Skeletal muscle tissue (tissue), 4 donors: Measurements from ENCODE around the gene FABP7. TPM values are rescaled to one million over a fixed set of nuclear protein-coding genes. Genes with fewer than 3 reads are reported as not detected.
A peak's percentile ranks its signal among the peaks of the same experiment; 100 is the strongest.

ENCODE experiments used
- H3K27ac ChIP-seq: one replicate; pipeline ENCODE4 v1.7.0; 2013; ENCODE audit warnings: mild to moderate bottlenecking, low read depth, low read length, inconsistent platforms
- H3K27me3 ChIP-seq, 3 donors: one replicate each; pipeline ENCODE4 v1.7.0; 2013; ENCODE audit warnings: low read length in 3 of 3; ENCODE audit not compliant: control insufficient read depth in 3 of 3, insufficient read depth in 3 of 3
- H3K36me3 ChIP-seq, 3 donors: one replicate each; pipeline ENCODE4 v1.7.0; 2013; ENCODE audit warnings: low read length in 3 of 3; ENCODE audit not compliant: control insufficient read depth in 3 of 3, insufficient read depth in 3 of 3
- H3K4me1 ChIP-seq, 3 donors: one replicate each; pipeline ENCODE4 v1.7.0; 2013; ENCODE audit warnings: low read length in 3 of 3, mild to moderate bottlenecking in 3 of 3; ENCODE audit not compliant: control insufficient read depth in 3 of 3, insufficient read depth in 3 of 3
- H3K4me3 ChIP-seq, 3 donors: one replicate each; pipeline ENCODE4 v1.7.0; 2013; ENCODE audit warnings: low read length in 3 of 3
- H3K9ac ChIP-seq, 3 donors: one replicate each; pipeline ENCODE4 v1.7.0; 2013; ENCODE audit warnings: low read length in 3 of 3, mild to moderate bottlenecking in 3 of 3, moderate library complexity in 2 of 3, low read depth in 1 of 3
- H3K9me3 ChIP-seq, 3 donors: one replicate each; pipeline ENCODE4 v1.7.0; 2013; ENCODE audit warnings: low read length in 3 of 3; ENCODE audit not compliant: control insufficient read depth in 3 of 3
- total RNA-seq: library from RNA; depleted of rRNA; stranded (reverse); fragments of >200 nt; gene quantifications from one replicate; pipeline ENCODE4 v1.2.3, GENCODE V29; 2014
- donor health status: Osteomylitis.

The FABP7 gene
- total RNA-seq, 1 donor from 2014 or later: not detected

GRCh38 chr6:122754191-122754731, 25.3 kb upstream of the FABP7 start:
- H3K36me3 ChIP-seq: no peaks in the 10 kb centered on the region
- peaks cover 3 to 12% (median 10%) of the 10 kb centered on the region in 3 donors for H3K4me1 ChIP-seq
- no peaks in the 10 kb centered on the region for H3K9me3 ChIP-seq
- H3K27ac ChIP-seq: no peak overlapping the region
- H3K4me3 ChIP-seq: peak overlapping the region in 1 of 3 donors; percentile 59
- peak overlapping the region; percentile 10 to 66 (median 20) for H3K9ac ChIP-seq
- no peaks in the 10 kb centered on the region for H3K27me3 ChIP-seq

GRCh38 chr6:122755901-122756300, 23.6 kb upstream of the FABP7 start:
- no peaks in the 10 kb centered on the region for H3K36me3 ChIP-seq
- H3K9ac ChIP-seq: no peak overlapping the region
- no peak overlapping the region for H3K27ac ChIP-seq
- H3K9me3 ChIP-seq: no peaks in the 10 kb centered on the region
- H3K27me3 ChIP-seq: no peaks in the 10 kb centered on the region
- peaks cover 3 to 12% (median 10%) of the 10 kb centered on the region in 3 donors for H3K4me1 ChIP-seq
- no peak overlapping the region for H3K4me3 ChIP-seq

GRCh38 chr6:122758927-122759334, 20.6 kb upstream of the FABP7 start:
- Histone ChIP-seq H3K27ac (no peak overlapping the region), H3K36me3 (no peaks in the 10 kb centered on the region), H3K4me3 (no peak overlapping the region), H3K27me3 (no peaks in the 10 kb centered on the region), H3K4me1 (no peaks in the 10 kb centered on the region), H3K9ac (no peak overlapping the region), H3K9me3 (no peaks in the 10 kb centered on the region)

- no peaks in the 10 kb centered on the region for H3K9me3 ChIP-seq
- no peaks in the 10 kb centered on the region for H3K4me1 ChIP-seq
- H3K27ac ChIP-seq: no peak overlapping the region
- no peak overlapping the region for H3K9ac ChIP-seq
- no peaks in the 10 kb centered on the region for H3K27me3 ChIP-seq
- H3K36me3 ChIP-seq: no peaks in the 10 kb centered on the region
- no peak overlapping the region for H3K4me3 ChIP-seq
These were observed 19.2 kb upstream of the FABP7 start for GRCh38 chr6:122760330-122760729.

GRCh38 chr6:122766256-122766655, 13.3 kb upstream of the FABP7 start:
- H3K4me1 ChIP-seq: no peaks in the 10 kb centered on the region
- H3K27me3 ChIP-seq: no peaks in the 10 kb centered on the region
- no peak overlapping the region for H3K4me3 ChIP-seq
- no peaks in the 10 kb centered on the region for H3K9me3 ChIP-seq
- no peak overlapping the region for H3K9ac ChIP-seq
- no peaks in the 10 kb centered on the region for H3K36me3 ChIP-seq
- no peak overlapping the region for H3K27ac ChIP-seq

- Histone ChIP-seq H3K27me3 (no peaks in the 10 kb centered on the region), H3K27ac (no peak overlapping the region), H3K9ac (no peak overlapping the region), H3K36me3 (no peaks in the 10 kb centered on the region), H3K4me1 (no peaks in the 10 kb centered on the region), H3K4me3 (no peak overlapping the region), H3K9me3 (no peaks in the 10 kb centered on the region)
These were observed 8.5 kb upstream of the FABP7 start for GRCh38 chr6:122770835-122771601.

- Histone ChIP-seq H3K27me3 (no peaks in the 10 kb centered on the region), H3K9ac (no peak overlapping the region), H3K4me1 (no peaks in the 10 kb centered on the region), H3K9me3 (no peaks in the 10 kb centered on the region), H3K4me3 (no peak overlapping the region), H3K36me3 (no peaks in the 10 kb centered on the region), H3K27ac (no peak overlapping the region)
These were observed 6.6 kb upstream of the FABP7 start for GRCh38 chr6:122772724-122773415.

- no peaks in the 10 kb centered on the region for H3K9me3 ChIP-seq
- H3K4me3 ChIP-seq: no peak overlapping the region
- H3K36me3 ChIP-seq: no peaks in the 10 kb centered on the region
- no peak overlapping the region for H3K9ac ChIP-seq
- H3K27me3 ChIP-seq: no peaks in the 10 kb centered on the region
- H3K4me1 ChIP-seq: peaks cover 2 to 5% (median 3%) of the 10 kb centered on the region in 3 donors
- H3K27ac ChIP-seq: no peak overlapping the region
These were observed 3.5 kb upstream of the FABP7 start for GRCh38 chr6:122775975-122776374.

- Histone ChIP-seq H3K36me3 (no peaks in the 10 kb centered on the region), H3K27ac (no peak overlapping the region), H3K9me3 (no peaks in the 10 kb centered on the region), H3K4me3 (no peak overlapping the region), H3K9ac (no peak overlapping the region), H3K27me3 (no peaks in the 10 kb centered on the region), H3K4me1 (peaks cover 2 to 5% (median 3%) of the 10 kb centered on the region in 3 donors)
These were observed 1.2 kb upstream of the FABP7 start for GRCh38 chr6:122778302-122778701.
